Measurements from ENCODE around the gene XPC. TPM values are rescaled to one million over a fixed set of nuclear protein-coding genes. Genes with fewer than 3 reads are reported as not detected.

The XPC gene
- polyA plus RNA-seq, 3 donors, result 13.4 to 22.0 (median 15.5) TPM

GRCh38 chr3:14138878-14139655 is 39.3 kb downstream of the XPC start:
- DNase-seq, result no peak
- Mint-ChIP-seq H3K4me1 (peaks cover 16% of the 10 kb centered on the region), H3K36me3 (peaks cover 72 to 76% of the 10 kb centered on the region in 2 donors), H3K27me3 (ENCODE audit: low read depth in 3 of 3) (peaks cover 0 to 3% (median 3%) of the 10 kb centered on the region in 3 donors), H3K4me3 (no peak overlapping the region), H3K9me3 (no peaks in the 10 kb centered on the region), H3K27ac (peak overlapping the region in 4 of 7 donors; percentile 47 to 81 (median 72))
- H3K27ac ChIP-seq (ENCODE audit: low read depth in 1 of 2, low read length in 2 of 2), result peak overlapping the region in 1 of 2 donors; percentile 37
- H3K9me3 ChIP-seq (replicated peaks in 1 of 2; ENCODE audit: control insufficient read depth in 1 of 2, insufficient read depth in 1 of 2, low read length in 2 of 2), result no peaks in the 10 kb centered on the region
- intact Hi-C loops (cut with micrococcal nuclease), result no loop called here
- H4K20me1 ChIP-seq (ENCODE audit: insufficient read depth, low read length), result no peaks in the 10 kb centered on the region
- H2AFZ ChIP-seq (ENCODE audit: insufficient read depth, low read depth, low read length, poor library complexity, severe bottlenecking), result no peak overlapping the region
- peaks cover 71 to 86% of the 10 kb centered on the region in 2 donors for H3K36me3 ChIP-seq (replicated peaks in 1 of 2; ENCODE audit: control insufficient read depth in 1 of 2, insufficient read depth in 2 of 2, low read length in 2 of 2)
- H3K27me3 ChIP-seq (ENCODE audit: control insufficient read depth in 2 of 2, insufficient read depth in 2 of 2, low read length in 2 of 2), result no peaks in the 10 kb centered on the region
- H3K4me3 ChIP-seq (replicated peaks in 1 of 3; ENCODE audit: low read depth in 2 of 3, low read length in 3 of 3), result no peak overlapping the region
- no peak overlapping the region for H3K9ac ChIP-seq (ENCODE audit: insufficient read depth, low read length, poor library complexity, severe bottlenecking)
- H3K4me2 ChIP-seq (replicated peaks; ENCODE audit: extremely low read depth, low read length, poor library complexity, severe bottlenecking), result no peak overlapping the region
- no peaks in the 10 kb centered on the region for H3K79me2 ChIP-seq (ENCODE audit: insufficient read depth, low read length)
- H3K4me1 ChIP-seq (ENCODE audit: control insufficient read depth in 1 of 2, insufficient read depth in 2 of 2, low read length in 2 of 2), result peaks cover 9 to 16% of the 10 kb centered on the region in 2 donors
- no peak for TF ChIP-seq CTCF (IDR thresholded peaks at IDR 0.05)
- WGBS (ENCODE audit: insufficient coverage), result 96% methylated on average over 12 of the region's 14 CpGs

GRCh38 chr3:14138109-14138877 is 40.1 kb downstream of the XPC start:
- H3K9me3 ChIP-seq (replicated peaks in 1 of 2; ENCODE audit: control insufficient read depth in 1 of 2, insufficient read depth in 1 of 2, low read length in 2 of 2), result no peaks in the 10 kb centered on the region
- 99% methylated on average over 14 of the region's 16 CpGs for WGBS (ENCODE audit: insufficient coverage)
- H3K4me3 ChIP-seq (replicated peaks in 1 of 3; ENCODE audit: low read depth in 2 of 3, low read length in 3 of 3), result no peak overlapping the region
- H3K27ac Mint-ChIP-seq, result peak overlapping the region in 4 of 7 donors; percentile 4 to 73 (median 20)
- H3K27me3 Mint-ChIP-seq (ENCODE audit: low read depth in 3 of 3), result peaks cover 0 to 3% (median 3%) of the 10 kb centered on the region in 3 donors
- H2AFZ ChIP-seq (ENCODE audit: insufficient read depth, low read depth, low read length, poor library complexity, severe bottlenecking), result no peak overlapping the region
- peaks cover 3 to 8% of the 10 kb centered on the region in 2 donors for H3K4me1 ChIP-seq (ENCODE audit: control insufficient read depth in 1 of 2, insufficient read depth in 2 of 2, low read length in 2 of 2)
- H3K4me3 Mint-ChIP-seq, result no peak overlapping the region
- H3K36me3 Mint-ChIP-seq, result peaks cover 80 to 84% of the 10 kb centered on the region in 2 donors
- H3K79me2 ChIP-seq (ENCODE audit: insufficient read depth, low read length), result no peaks in the 10 kb centered on the region
- intact Hi-C loops (cut with micrococcal nuclease), result no loop called here
- no peak for TF ChIP-seq CTCF (IDR thresholded peaks at IDR 0.05)
- peak overlapping the region in 1 of 2 donors; percentile 37 for H3K27ac ChIP-seq (ENCODE audit: low read depth in 1 of 2, low read length in 2 of 2)
- no peaks in the 10 kb centered on the region for H3K27me3 ChIP-seq (ENCODE audit: control insufficient read depth in 2 of 2, insufficient read depth in 2 of 2, low read length in 2 of 2)
- H3K36me3 ChIP-seq (replicated peaks in 1 of 2; ENCODE audit: control insufficient read depth in 1 of 2, insufficient read depth in 2 of 2, low read length in 2 of 2), result peaks cover 79 to 93% of the 10 kb centered on the region in 2 donors
- no peaks in the 10 kb centered on the region for H4K20me1 ChIP-seq (ENCODE audit: insufficient read depth, low read length)
- H3K9ac ChIP-seq (ENCODE audit: insufficient read depth, low read length, poor library complexity, severe bottlenecking), result no peak overlapping the region
- DNase-seq, result no peak
- H3K9me3 Mint-ChIP-seq, result no peaks in the 10 kb centered on the region
- H3K4me2 ChIP-seq (replicated peaks; ENCODE audit: extremely low read depth, low read length, poor library complexity, severe bottlenecking), result no peak overlapping the region
- H3K4me1 Mint-ChIP-seq, result peaks cover 10% of the 10 kb centered on the region

All from CD14-positive monocyte (primary cell).